ENCODE measurements around the gene DLX6. TPM values are rescaled to one million over a fixed set of nuclear protein-coding genes. Genes with fewer than 3 reads are reported as not detected.

Gene DLX6
- total RNA-seq, 3 donors from 2014 or later (not counting 1 experiment from before 2014, with no cell fraction given): not detected

DNA sequence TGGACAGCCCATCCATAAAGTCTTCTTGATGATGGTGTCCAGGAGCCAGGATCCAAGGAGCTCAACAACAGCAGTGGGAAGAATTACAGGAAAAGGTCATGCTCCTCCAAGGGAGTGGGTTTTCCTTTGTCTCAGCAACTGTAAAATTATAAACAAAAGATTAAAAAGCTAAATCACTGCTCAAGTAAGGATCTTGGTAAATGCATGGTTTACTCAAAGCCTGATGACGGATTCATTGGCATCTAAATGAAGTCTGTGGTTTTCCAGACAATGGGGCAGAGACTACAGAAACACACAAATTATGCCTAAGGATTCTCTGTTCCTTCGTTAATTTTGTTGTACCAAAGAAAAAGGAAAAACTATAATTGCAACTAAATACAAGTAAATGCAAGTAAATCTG lies 36.4 kb upstream of the DLX6 start:
- Mint-ChIP-seq H3K27ac (no peak overlapping the region), H3K9me3 (peaks cover 0 to 2% of the 10 kb centered on the region in 2 donors), H3K36me3 (no peaks in the 10 kb centered on the region), H3K4me1 (no peaks in the 10 kb centered on the region), H3K4me3 (no peak overlapping the region), H3K27me3 (ENCODE audit: low read depth in 2 of 2) (peaks cover 25 to 66% of the 10 kb centered on the region in 2 donors)
- Histone ChIP-seq H3K4me3 (ENCODE audit: low read length) (no peak overlapping the region), H3K36me3 (ENCODE audit: control insufficient read depth, insufficient read depth, low read length) (no peaks in the 10 kb centered on the region), H3K27me3 (ENCODE audit: control insufficient read depth, insufficient read depth, low read length) (peaks cover 5% of the 10 kb centered on the region), H3K27ac (ENCODE audit: low read length) (no peak overlapping the region), H3K9me3 (ENCODE audit: control insufficient read depth, insufficient read depth, low read length) (no peaks in the 10 kb centered on the region), H3K4me1 (ENCODE audit: control insufficient read depth, insufficient read depth, low read length) (no peaks in the 10 kb centered on the region)
- no peak for DNase-seq
- intact Hi-C loops (cut with micrococcal nuclease): no loop called here
- no peak for TF ChIP-seq CTCF (IDR thresholded peaks at IDR 0.05)
- ATAC-seq: no peak
- WGBS (ENCODE audit: insufficient coverage): 81% methylated on average over 1 of the region's 2 CpGs

DNA sequence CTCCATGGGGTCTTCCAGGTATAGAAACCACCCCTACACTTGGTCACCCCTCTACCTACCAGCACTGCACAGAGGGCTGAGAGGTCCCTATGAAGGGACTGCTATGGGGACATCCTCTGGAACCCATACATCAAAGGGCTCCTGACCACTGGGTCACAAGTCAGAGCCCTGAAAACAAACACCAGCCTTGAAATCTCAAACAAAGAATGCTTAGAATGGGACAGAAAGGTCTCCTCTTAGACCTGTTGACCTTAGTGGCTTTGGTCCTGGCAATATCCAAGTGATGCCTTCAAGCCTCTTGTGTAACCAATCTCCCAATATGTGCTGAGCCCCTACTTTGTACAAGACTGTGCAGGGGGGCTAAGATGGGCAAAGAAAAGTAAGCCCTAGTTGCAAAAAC lies 34.6 kb upstream of the DLX6 start:
- Mint-ChIP-seq H3K4me1 (no peaks in the 10 kb centered on the region), H3K27me3 (ENCODE audit: low read depth in 2 of 2) (peaks cover 27 to 59% of the 10 kb centered on the region in 2 donors)

DNA sequence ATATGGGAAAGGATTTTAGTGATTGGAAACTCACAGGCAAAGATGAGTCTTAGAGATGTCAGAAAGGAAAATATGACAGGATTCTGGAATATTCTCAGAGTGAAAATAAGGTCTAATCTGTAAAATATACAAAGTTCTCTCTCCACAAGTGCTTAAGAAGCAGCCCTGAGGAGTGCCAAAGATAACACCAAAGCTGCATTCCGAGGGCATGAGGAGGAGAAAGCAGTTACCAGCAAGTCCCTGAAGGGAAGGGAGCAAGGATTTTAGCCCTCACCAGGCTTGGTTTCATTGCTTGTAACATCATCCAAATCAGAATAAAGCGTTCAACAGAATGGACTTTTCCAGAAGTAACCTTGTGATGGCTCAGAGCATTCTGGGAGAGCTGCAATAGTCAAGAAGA lies 31.4 kb upstream of the DLX6 start:
- Histone ChIP-seq H3K4me3 (ENCODE audit: low read length) (no peak overlapping the region), H3K9me3 (ENCODE audit: control insufficient read depth, insufficient read depth, low read length) (no peaks in the 10 kb centered on the region), H3K4me1 (ENCODE audit: control insufficient read depth, insufficient read depth, low read length) (no peaks in the 10 kb centered on the region), H3K27me3 (ENCODE audit: control insufficient read depth, insufficient read depth, low read length) (peaks cover 5% of the 10 kb centered on the region), H3K36me3 (ENCODE audit: control insufficient read depth, insufficient read depth, low read length) (no peaks in the 10 kb centered on the region), H3K27ac (ENCODE audit: low read length) (no peak overlapping the region)
- Mint-ChIP-seq H3K27me3 (ENCODE audit: low read depth in 2 of 2) (peaks cover 29 to 47% of the 10 kb centered on the region in 2 donors), H3K27ac (no peak overlapping the region), H3K36me3 (no peaks in the 10 kb centered on the region), H3K4me1 (no peaks in the 10 kb centered on the region), H3K4me3 (no peak overlapping the region), H3K9me3 (peaks cover 0 to 2% of the 10 kb centered on the region in 2 donors)
- ATAC-seq (no peak), DNase-seq (no peak)
- no peak for TF ChIP-seq CTCF (IDR thresholded peaks at IDR 0.05)
- intact Hi-C loops (cut with micrococcal nuclease): no loop called here
- 87% methylated on average over 2 of the region's 2 CpGs for WGBS (ENCODE audit: insufficient coverage)

More for the DNA sequence above, 34.6 kb upstream of the DLX6 start:
- Histone ChIP-seq H3K27ac (ENCODE audit: low read length) (no peak overlapping the region), H3K27me3 (ENCODE audit: control insufficient read depth, insufficient read depth, low read length) (peaks cover 5% of the 10 kb centered on the region), H3K9me3 (ENCODE audit: control insufficient read depth, insufficient read depth, low read length) (no peaks in the 10 kb centered on the region), H3K4me1 (ENCODE audit: control insufficient read depth, insufficient read depth, low read length) (no peaks in the 10 kb centered on the region), H3K36me3 (ENCODE audit: control insufficient read depth, insufficient read depth, low read length) (no peaks in the 10 kb centered on the region), H3K4me3 (ENCODE audit: low read length) (no peak overlapping the region)
- intact Hi-C loops (cut with micrococcal nuclease): no loop called here
- DNase-seq (no peak), ATAC-seq (no peak)
- TF ChIP-seq CTCF (IDR thresholded peaks at IDR 0.05): no peak
- Mint-ChIP-seq H3K36me3 (no peaks in the 10 kb centered on the region), H3K27ac (no peak overlapping the region), H3K9me3 (peaks cover 0 to 2% of the 10 kb centered on the region in 2 donors), H3K4me3 (no peak overlapping the region)

DNA sequence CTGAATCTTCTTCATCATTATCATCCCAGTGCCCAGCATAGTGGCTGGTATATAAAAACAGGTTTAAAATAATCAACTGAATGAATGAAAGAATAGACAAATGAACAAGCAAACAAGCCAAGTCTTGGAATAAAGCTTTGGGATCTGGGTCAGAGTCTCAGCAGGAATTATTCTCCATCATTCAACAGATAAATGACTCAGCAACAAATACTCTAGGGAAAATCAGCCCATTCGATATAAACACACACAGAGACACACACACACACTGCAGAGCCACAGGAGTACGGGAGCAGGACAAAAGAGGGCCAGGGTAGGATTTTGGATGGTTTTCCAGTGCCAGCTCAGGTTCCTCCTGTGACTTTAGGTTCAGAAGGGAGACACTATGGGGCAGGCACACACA lies 29.2 kb upstream of the DLX6 start:
- Mint-ChIP-seq H3K4me1 (no peaks in the 10 kb centered on the region), H3K27ac (no peak overlapping the region), H3K27me3 (ENCODE audit: low read depth in 2 of 2) (peaks cover 25 to 33% of the 10 kb centered on the region in 2 donors), H3K36me3 (no peaks in the 10 kb centered on the region), H3K4me3 (no peak overlapping the region), H3K9me3 (no peaks in the 10 kb centered on the region)
- no peak for TF ChIP-seq CTCF (IDR thresholded peaks at IDR 0.05)
- intact Hi-C loops (cut with micrococcal nuclease): no loop called here
- H3K27me3 ChIP-seq (ENCODE audit: control insufficient read depth, insufficient read depth, low read length): no peaks in the 10 kb centered on the region
- no peaks in the 10 kb centered on the region for H3K4me1 ChIP-seq (ENCODE audit: control insufficient read depth, insufficient read depth, low read length)
- DNase-seq (no peak), ATAC-seq (no peak)
- H3K36me3 ChIP-seq (ENCODE audit: control insufficient read depth, insufficient read depth, low read length): no peaks in the 10 kb centered on the region
- WGBS (ENCODE audit: insufficient coverage): 84% methylated on average over 2 of the region's 2 CpGs
- H3K9me3 ChIP-seq (ENCODE audit: control insufficient read depth, insufficient read depth, low read length): no peaks in the 10 kb centered on the region
- no peak overlapping the region for H3K27ac ChIP-seq (ENCODE audit: low read length)
- H3K4me3 ChIP-seq (ENCODE audit: low read length): no peak overlapping the region

All from natural killer cell (primary cell).